Colonic mucosa (tissue), 4 donors: Measurements from ENCODE around the gene DDX23. TPM values are rescaled to one million over a fixed set of nuclear protein-coding genes. Genes with fewer than 3 reads are reported as not detected.

ENCODE experiments used
- DNase-seq: peaks from one replicate; pipeline ENCODE4 v3.0.0-alpha.2; 2020
- H3K27ac ChIP-seq: fragments of 200-600 bp; one replicate; pipeline ENCODE4 v1.8.0; 2021
- H3K27me3 ChIP-seq: fragments of 200-600 bp; one replicate; pipeline ENCODE4 v1.8.0; 2021
- H3K36me3 ChIP-seq: fragments of 200-600 bp; one replicate; pipeline ENCODE4 v1.8.0; 2021
- H3K4me1 ChIP-seq: fragments of 200-600 bp; one replicate; pipeline ENCODE4 v1.8.0; 2021; ENCODE audit warnings: mild to moderate bottlenecking
- H3K4me3 ChIP-seq: fragments of 200-600 bp; one replicate; pipeline ENCODE4 v1.8.0; 2021
- H3K9ac ChIP-seq, 2 donors: one replicate each; pipeline ENCODE4 v1.7.0; 2013; ENCODE audit warnings: control low read depth in 2 of 2, low read depth in 2 of 2, low read length in 2 of 2
- H3K9me3 ChIP-seq: fragments of 200-600 bp; one replicate; pipeline ENCODE4 v1.8.0; 2021
- CTCF ChIP-seq: fragments of 200-600 bp; IDR thresholded peaks from one replicate; pipeline ENCODE4 v1.8.0; 2022; ENCODE audit warnings: antibody characterized with exemption, mild to moderate bottlenecking
- intact Hi-C: fragments of 100-400 bp; cut with DNase I; formaldehyde crosslinking; loops from one replicate; pipeline ENCODE4 v1.14.1; 2022
- total RNA-seq, 2 donors: library from RNA; stranded (reverse); fragmentation: NEBNext Ultra II Directional in 1 of 2; extraction: Animal tissue kit (Norgen Biotek cat#: 25700) in 1 of 2; gene quantifications; one replicate each; pipeline ENCODE4 v1.2.1, GENCODE V29; 2021
- donor health status: healthy.
- donor health status: DM: no; HTN: no; CAD: no.
- donor health status: DM: no; HTN: no; CAD: no.

DDX23 gene
- total RNA-seq, 2 donors from 2014 or later: 87.2 to 150 TPM

GRCh38 chr12:48889679-48890078 is 37.7 kb upstream of the DDX23 start:
- no peak for TF ChIP-seq CTCF
- no peak for DNase-seq
- H3K27me3 ChIP-seq: peaks cover 9% of the 10 kb centered on the region
- no peak overlapping the region for H3K27ac ChIP-seq
- H3K4me3 ChIP-seq: no peak overlapping the region
- intact Hi-C loops: loop anchor here (1.0 kb wide), 1 partner anchor 35 kb away; no protein-coding TSS in a partner anchor
- H3K36me3 ChIP-seq: no peaks in the 10 kb centered on the region
- H3K9ac ChIP-seq: no peak overlapping the region
- H3K4me1 ChIP-seq: no peaks in the 10 kb centered on the region
- no peaks in the 10 kb centered on the region for H3K9me3 ChIP-seq

GRCh38 chr12:48883305-48884161 is 31.6 kb upstream of the DDX23 start:
- peak overlapping the region in 1 of 2 donors; percentile 19 for H3K9ac ChIP-seq
- no peak overlapping the region for H3K27ac ChIP-seq
- no peaks in the 10 kb centered on the region for H3K36me3 ChIP-seq
- no peaks in the 10 kb centered on the region for H3K27me3 ChIP-seq
- H3K4me1 ChIP-seq: no peaks in the 10 kb centered on the region
- H3K4me3 ChIP-seq: no peak overlapping the region
- no peaks in the 10 kb centered on the region for H3K9me3 ChIP-seq
- DNase-seq: peak; percentile 37
- TF ChIP-seq CTCF: no peak
- intact Hi-C loops: no loop called here

- no peak overlapping the region for H3K27ac ChIP-seq
- DNase-seq: no peak
- intact Hi-C loops: no loop called here
- no peak overlapping the region for H3K4me3 ChIP-seq
- H3K9ac ChIP-seq: no peak overlapping the region
- no peaks in the 10 kb centered on the region for H3K9me3 ChIP-seq
- no peaks in the 10 kb centered on the region for H3K4me1 ChIP-seq
- TF ChIP-seq CTCF: no peak
- H3K36me3 ChIP-seq: no peaks in the 10 kb centered on the region
- H3K27me3 ChIP-seq: no peaks in the 10 kb centered on the region
Observed at GRCh38 chr12:48882972-48883304, 31.0 kb upstream of the DDX23 start.

GRCh38 chr12:48882315-48882687 is 30.3 kb upstream of the DDX23 start:
- intact Hi-C loops: no loop called here
- Histone ChIP-seq H3K27me3 (no peaks in the 10 kb centered on the region), H3K36me3 (no peaks in the 10 kb centered on the region), H3K9ac (no peak overlapping the region), H3K4me1 (no peaks in the 10 kb centered on the region), H3K4me3 (no peak overlapping the region), H3K9me3 (no peaks in the 10 kb centered on the region), H3K27ac (no peak overlapping the region)
- TF ChIP-seq CTCF: no peak
- no peak for DNase-seq

GRCh38 chr12:48881686-48882314 is 29.8 kb upstream of the DDX23 start:
- Histone ChIP-seq H3K4me3 (no peak overlapping the region), H3K36me3 (no peaks in the 10 kb centered on the region), H3K9ac (no peak overlapping the region), H3K27me3 (no peaks in the 10 kb centered on the region), H3K4me1 (no peaks in the 10 kb centered on the region), H3K9me3 (no peaks in the 10 kb centered on the region), H3K27ac (no peak overlapping the region)
- TF ChIP-seq CTCF: no peak
- intact Hi-C loops: no loop called here
- no peak for DNase-seq
